H1 (cell line): ENCODE measurements around the gene ZBTB43. TPM values are rescaled to one million over a fixed set of nuclear protein-coding genes. Genes with fewer than 3 reads are reported as not detected.

ENCODE experiments used
- CTCF ChIA-PET: fragments of 300-600 bp; sonication (Branson Sonifier 250); formaldehyde crosslinking; loops from one replicate; lab custom pipeline; 2021; ENCODE audit not compliant: partially characterized antibody; lab: Charles Lee
- POLR2A ChIA-PET: fragments of 300-600 bp; sonication (Branson Sonifier 250); formaldehyde crosslinking; loops from one replicate; lab custom pipeline; 2021; ENCODE audit warnings: inconsistent platforms; ENCODE audit not compliant: partially characterized antibody; lab: Charles Lee
- DNase-seq, 2 experiments: peaks; one replicate each; pipeline versions ENCODE4 v3.0.0 to v3.0.0-alpha.2; 2010 to 2022; ENCODE audit warnings: low spot score in 2 of 2, low read depth in 1 of 2, mixed read lengths in 1 of 2
- FAIRE-seq: peaks from 2 replicates; lab custom pipeline; 2011; peaks lifted over from hg19 to GRCh38; lab: Jason Lieb, UNC
- H2AFZ ChIP-seq: 2 replicates; pipeline ENCODE4 v1.8.1; 2012; ENCODE audit warnings: low read length, inconsistent platforms
- H2AK5ac ChIP-seq: 2 replicates; pipeline ENCODE4 v1.6.1; 2013; ENCODE audit warnings: low read depth, low read length
- H2BK120ac ChIP-seq: replicated peaks from 2 replicates; pipeline ENCODE3; 2013; ENCODE audit warnings: low read depth, low read length, inconsistent platforms
- H2BK12ac ChIP-seq: 2 replicates; pipeline ENCODE4 v1.6.1; 2013; ENCODE audit warnings: low read depth, low read length
- H2BK15ac ChIP-seq: 2 replicates; pipeline ENCODE4 v1.6.1; 2013; ENCODE audit warnings: low read length
- H2BK20ac ChIP-seq: 2 replicates; pipeline ENCODE4 v1.6.1; 2013; ENCODE audit warnings: low read length
- H2BK5ac ChIP-seq: 2 replicates; pipeline ENCODE4 v1.6.1; 2013; ENCODE audit warnings: low read depth, low read length
- H3K14ac ChIP-seq: 2 replicates; pipeline ENCODE4 v1.6.1; 2013; ENCODE audit warnings: inconsistent platforms; ENCODE audit not compliant: insufficient read length
- H3K18ac ChIP-seq: 2 replicates; pipeline ENCODE4 v1.6.1; 2013; ENCODE audit warnings: low read length; ENCODE audit errors: extremely low read depth
- H3K23ac ChIP-seq: 2 replicates; pipeline ENCODE4 v1.6.1; 2013; ENCODE audit warnings: inconsistent platforms; ENCODE audit not compliant: insufficient read length
- H3K23me2 ChIP-seq: 2 replicates; pipeline ENCODE4 v1.6.1; 2013; ENCODE audit warnings: low read depth, low read length
- H3K27ac ChIP-seq: 2 replicates; pipeline ENCODE4 v1.6.1; 2011; ENCODE audit warnings: low read depth, low read length, inconsistent platforms
- H3K27me3 ChIP-seq, 4 experiments: replicated peaks in 1 of 4; 1 replicate in 1 of 4; 2 replicates in 3 of 4; pipeline versions ENCODE4 v1.6.1 to v1.8.1; 2011 to 2013; ENCODE audit warnings: low read length in 3 of 4, mild to moderate bottlenecking in 3 of 4, inconsistent platforms in 2 of 4, mixed read lengths in 2 of 4, moderate library complexity in 1 of 4; ENCODE audit not compliant: control insufficient read depth in 3 of 4, insufficient read depth in 3 of 4; ENCODE audit errors: extremely low read depth in 1 of 4
- H3K36me3 ChIP-seq, 4 experiments: 2 replicates each; pipeline versions ENCODE4 v1.6.1 to v1.8.1; 2011 to 2013; ENCODE audit warnings: mild to moderate bottlenecking in 4 of 4, low read length in 3 of 4, moderate library complexity in 2 of 4, control low read depth in 1 of 4, inconsistent platforms in 1 of 4; ENCODE audit not compliant: insufficient read depth in 4 of 4, control insufficient read depth in 2 of 4
- H3K4ac ChIP-seq: replicated peaks from 2 replicates; pipeline ENCODE3; 2013; ENCODE audit warnings: low read length, low read depth, mixed read lengths, inconsistent platforms; ENCODE audit not compliant: insufficient read length
- H3K4me1 ChIP-seq, 4 experiments: replicated peaks in 1 of 4; 1 replicate in 1 of 4; 2 replicates in 3 of 4; pipeline versions ENCODE4 v1.6.1 to v1.8.1; 2011 to 2013; ENCODE audit warnings: low read length in 3 of 4, inconsistent platforms in 2 of 4, mixed read lengths in 1 of 4; ENCODE audit not compliant: insufficient read depth in 4 of 4, control insufficient read depth in 3 of 4
- H3K4me2 ChIP-seq, 2 experiments: 2 replicates each; pipeline versions ENCODE4 v1.6.1 to v1.8.1; 2011 to 2013; ENCODE audit warnings: low read depth in 2 of 2, low read length in 2 of 2, control low read depth in 1 of 2, inconsistent platforms in 1 of 2, mild to moderate bottlenecking in 1 of 2; ENCODE audit not compliant: insufficient read depth in 1 of 2
- H3K4me3 ChIP-seq, 4 experiments: fragments of 200-600, 300-600 bp in 1 of 4; sonication (generic), shearing (Covaris generic), sonication (Bioruptor Twin) in 1 of 4; 2 replicates each; pipeline versions ENCODE4 v1.5.1 to v1.8.1; 2011 to 2016; ENCODE audit warnings: low read length in 4 of 4, low read depth in 3 of 4, control low read depth in 2 of 4, inconsistent platforms in 2 of 4, mild to moderate bottlenecking in 2 of 4, mixed read lengths in 1 of 4, moderate library complexity in 1 of 4; ENCODE audit not compliant: insufficient read depth in 2 of 4; ENCODE audit errors: extremely low read depth in 1 of 4
- H3K56ac ChIP-seq: replicated peaks from 2 replicates; pipeline ENCODE3; 2013; ENCODE audit warnings: low read depth, mild to moderate bottlenecking, mixed read lengths, low read length, inconsistent platforms; ENCODE audit not compliant: insufficient read length
- H3K79me1 ChIP-seq: 2 replicates; pipeline ENCODE4 v1.6.1; 2013; ENCODE audit warnings: low read depth, low read length, control low read depth
- H3K79me2 ChIP-seq, 2 experiments: 2 replicates each; pipeline versions ENCODE4 v1.6.1 to v1.8.1; 2012 to 2013; ENCODE audit warnings: low read length in 2 of 2, mild to moderate bottlenecking in 2 of 2, inconsistent platforms in 1 of 2; ENCODE audit not compliant: insufficient read depth in 2 of 2, control insufficient read depth in 1 of 2
- H3K9ac ChIP-seq, 4 experiments: replicated peaks in 1 of 4; 1 replicate in 1 of 4; 2 replicates in 3 of 4; pipeline versions ENCODE4 v1.6.1 to v1.8.1; 2011 to 2013; ENCODE audit warnings: low read depth in 3 of 4, low read length in 3 of 4, control low read depth in 2 of 4, mild to moderate bottlenecking in 2 of 4, moderate library complexity in 2 of 4, inconsistent platforms in 1 of 4; ENCODE audit errors: extremely low read depth in 1 of 4
- H3K9me3 ChIP-seq, 2 experiments: 2 replicates each; pipeline versions ENCODE4 v1.6.1 to v1.8.1; 2012 to 2013; ENCODE audit warnings: mild to moderate bottlenecking in 2 of 2, moderate library complexity in 2 of 2, control low read depth in 1 of 2, inconsistent platforms in 1 of 2, low read depth in 1 of 2, low read length in 1 of 2, mixed read lengths in 1 of 2; ENCODE audit not compliant: insufficient read depth in 2 of 2
- H4K20me1 ChIP-seq, 2 experiments: replicated peaks in 1 of 2; 2 replicates each; pipeline versions ENCODE3 to v1.8.1; 2011 to 2013; ENCODE audit warnings: inconsistent platforms in 2 of 2, low read length in 2 of 2, mild to moderate bottlenecking in 1 of 2; ENCODE audit not compliant: insufficient read depth in 2 of 2, control insufficient read depth in 1 of 2
- H4K5ac ChIP-seq: 2 replicates; pipeline ENCODE4 v1.6.1; 2013; ENCODE audit warnings: low read length, low read depth, mixed read lengths, inconsistent platforms; ENCODE audit not compliant: insufficient read length
- H4K8ac ChIP-seq: 2 replicates; pipeline ENCODE4 v1.8.0; 2013; ENCODE audit warnings: mild to moderate bottlenecking, moderate library complexity, low read length, inconsistent platforms; ENCODE audit not compliant: insufficient read depth; ENCODE audit errors: extremely low read depth
- H4K91ac ChIP-seq: replicated peaks from 2 replicates; pipeline ENCODE3; 2013; ENCODE audit warnings: low read length, mixed read lengths, inconsistent platforms; ENCODE audit not compliant: insufficient read length
- BACH1 ChIP-seq: IDR thresholded peaks from 2 replicates; pipeline ENCODE4 v1.6.1; 2012; ENCODE audit warnings: low read length, improper control_type of control experiment
- CBX5 ChIP-seq: fragments of 300-800, 300-1000 bp; sonication (generic); IDR thresholded peaks from 2 replicates; pipeline ENCODE4 v1.7.1; 2016; ENCODE audit warnings: antibody characterized with exemption, low read length, low read depth
- CHD1 ChIP-seq: IDR thresholded peaks from 2 replicates; pipeline ENCODE4 v1.6.1; 2012; ENCODE audit warnings: low read depth, low read length, improper control_type of control experiment
- CHD2 ChIP-seq: IDR thresholded peaks from 2 replicates; pipeline ENCODE4 v1.6.1; 2012; ENCODE audit warnings: low read length, improper control_type of control experiment
- CTBP2 ChIP-seq: IDR thresholded peaks from 2 replicates; pipeline ENCODE4 v1.7.0; 2011; ENCODE audit warnings: borderline replicate concordance, mild to moderate bottlenecking, moderate library complexity, mixed read lengths, low read length; ENCODE audit not compliant: insufficient read depth, insufficient read length
- EZH2 ChIP-seq: fragments of 200-600 bp; sonication (generic); IDR thresholded peaks from 2 replicates; pipeline ENCODE4 v1.7.1; 2012; ENCODE audit warnings: low read depth, mild to moderate bottlenecking, moderate library complexity, low read length, inconsistent platforms; ENCODE audit not compliant: severe bottlenecking
- GTF2F1 ChIP-seq: IDR thresholded peaks from 2 replicates; pipeline ENCODE4 v1.6.1; 2012; ENCODE audit warnings: low read depth, low read length, improper control_type of control experiment, borderline replicate concordance
- JUND ChIP-seq: IDR thresholded peaks from 2 replicates; pipeline ENCODE4 v1.6.1; 2011; ENCODE audit warnings: mild to moderate bottlenecking, improper control_type of control experiment, low read length
- NRF1 ChIP-seq: IDR thresholded peaks from 2 replicates; pipeline ENCODE4 v1.6.1; 2011; ENCODE audit warnings: mild to moderate bottlenecking, low read depth, low read length, improper control_type of control experiment
- SIRT6 ChIP-seq: IDR thresholded peaks from one replicate; pipeline ENCODE4 v1.7.1; 2012; ENCODE audit warnings: low read length, inconsistent platforms
- SUZ12 ChIP-seq: fragments of 200-600 bp; sonication (generic); IDR thresholded peaks from 2 replicates; pipeline ENCODE4 v1.6.1; 2012; ENCODE audit warnings: mild to moderate bottlenecking, inconsistent platforms, low read length, moderate library complexity, mixed read lengths
- ZNF274 ChIP-seq: IDR thresholded peaks from 2 replicates; pipeline ENCODE4 v1.7.0; 2012; ENCODE audit warnings: low read length, borderline replicate concordance; ENCODE audit errors: extremely low read depth
- WGBS, 2 experiments: shearing (Covaris generic) in 1 of 2; methylation state at CpG; one replicate each; pipeline versions ENCODE4 v1.1.6 to v1.1.7; 2013 to 2015; ENCODE audit warnings: low lambda C conversion rate in 2 of 2, mixed read lengths in 2 of 2, inconsistent platforms in 1 of 2, low coverage in 1 of 2, missing lambda C conversion rate in 1 of 2; ENCODE audit not compliant: insufficient replicate concordance in 2 of 2, insufficient coverage in 1 of 2, insufficient read length in 1 of 2; ENCODE audit errors: extremely low coverage in 1 of 2, missing lambda C conversion rate in 1 of 2; 5-methylcytosine and 5-hydroxymethylcytosine counted together
- polyA plus RNA-seq, 7 experiments: library from polyadenylated mRNA; depleted of rRNA in 3 of 7; stranded (reverse) in 5 of 7; unstranded in 2 of 7; fragments of >200 nt in 5 of 7; fragments of 200-250 nt in 2 of 7; gene quantifications; 1 replicate in 5 of 7; 2 replicates in 1 of 7; 4 replicates in 1 of 7; pipeline versions ENCODE4 v1.2.1 to v1.2.3, GENCODE V29; 2011 to 2013; ENCODE audit warnings: missing spikeins in 2 of 7, mixed read lengths in 2 of 7
- total RNA-seq: library from RNA; stranded (reverse); fragmentation: NEBNext Ultra II Directional; extraction: Animal tissue kit (Norgen Biotek cat#: 25700); gene quantifications from 2 replicates; pipeline ENCODE4 v1.2.1, GENCODE V29; 2021

Gene ZBTB43
- total and polyA plus RNA-seq, 2 of the 8 experiments (the other 6 are each of a cell fraction or from before 2014, with no cell fraction given): 4.1 to 16.7 TPM

- Histone ChIP-seq H3K36me3 (peaks cover 8 to 12% (median 9%) of the 10 kb centered on the region in 4 experiments), H2AFZ (no peak overlapping the region), H3K4me2 (no peak overlapping the region), H3K4me1 (no peaks in the 10 kb centered on the region), H3K23me2 (no peaks in the 10 kb centered on the region), H4K91ac (no peak overlapping the region), H3K79me1 (peaks cover 6% of the 10 kb centered on the region), H3K4ac (no peak overlapping the region), H2AK5ac (no peak overlapping the region), H2BK5ac (no peak overlapping the region; the same call in 1 of the 2 replicates), H3K79me2 (peaks cover 0 to 10% of the 10 kb centered on the region in 2 experiments; a peak in 1 of 4 replicates), H3K56ac (no peak overlapping the region), H2BK15ac (no peak overlapping the region), H3K14ac (no peak overlapping the region), H4K5ac (no peak overlapping the region), H3K23ac (no peak overlapping the region), H2BK20ac (no peak overlapping the region), H3K9ac (no peak overlapping the region), H3K27ac (no peak overlapping the region), H3K18ac (no peak overlapping the region), H2BK120ac (no peak overlapping the region)
- DNase-seq: no peak
- FAIRE-seq: no peak
- POLR2A ChIA-PET: no interaction called here
- WGBS, 2 experiments: 87% methylated on average over 7 of the region's 7 CpGs; no CpG with 5 or more reads in 1 of the 2 experiments
- CTCF ChIA-PET: interaction anchor here (0.7 kb wide), 1 partner anchor 135 kb away, joined by 3 read pairs; no protein-coding TSS in a partner anchor
- no peak for TF ChIP-seq CHD2
- no peak for TF ChIP-seq ZNF274
- TF ChIP-seq SIRT6: no peak
- TF ChIP-seq BACH1: no peak
- TF ChIP-seq EZH2: no peak
- TF ChIP-seq CBX5: no peak
- no peak for TF ChIP-seq CTBP2
- TF ChIP-seq CHD1: no peak
- no peak for TF ChIP-seq SUZ12
- no peak for TF ChIP-seq JUND
- TF ChIP-seq GTF2F1: no peak
- TF ChIP-seq NRF1: no peak
- TF ChIP-seq, all 59 proteins: peak for 0
- Histone ChIP-seq H3K9me3 (no peaks in the 10 kb centered on the region), H3K4me3 (no peak overlapping the region), H3K27me3 (no peaks in the 10 kb centered on the region), H4K8ac (no peak overlapping the region), H2BK12ac (no peak overlapping the region), H4K20me1 (peaks cover 0 to 8% of the 10 kb centered on the region in 2 experiments)
These were observed 33.4 kb downstream of the ZBTB43 start for GRCh38 chr9:126838055-126838811.
